ENCODE data around the gene DUSP9.

GRCh38 chrX:153628129-153628528, 18.9 kb upstream of the DUSP9 start:
- TF ChIP-seq POLR2A (IDR thresholded peaks at IDR 0.05) (no peak), CTCF (IDR thresholded peaks at IDR 0.05) (no peak)

Data from testis (tissue), 2 donors.